GM18867 (cell line): ENCODE results near the gene MACROD1.

Source experiments
- ATAC-seq: cut with Tn5 transposase; IDR thresholded peaks from one replicate; pipeline ENCODE4 v1.9.1; 2021; ENCODE audit warnings: mild to moderate bottlenecking, moderate library complexity; ENCODE audit not compliant: unreplicated experiment

The MACROD1 gene

DNA sequence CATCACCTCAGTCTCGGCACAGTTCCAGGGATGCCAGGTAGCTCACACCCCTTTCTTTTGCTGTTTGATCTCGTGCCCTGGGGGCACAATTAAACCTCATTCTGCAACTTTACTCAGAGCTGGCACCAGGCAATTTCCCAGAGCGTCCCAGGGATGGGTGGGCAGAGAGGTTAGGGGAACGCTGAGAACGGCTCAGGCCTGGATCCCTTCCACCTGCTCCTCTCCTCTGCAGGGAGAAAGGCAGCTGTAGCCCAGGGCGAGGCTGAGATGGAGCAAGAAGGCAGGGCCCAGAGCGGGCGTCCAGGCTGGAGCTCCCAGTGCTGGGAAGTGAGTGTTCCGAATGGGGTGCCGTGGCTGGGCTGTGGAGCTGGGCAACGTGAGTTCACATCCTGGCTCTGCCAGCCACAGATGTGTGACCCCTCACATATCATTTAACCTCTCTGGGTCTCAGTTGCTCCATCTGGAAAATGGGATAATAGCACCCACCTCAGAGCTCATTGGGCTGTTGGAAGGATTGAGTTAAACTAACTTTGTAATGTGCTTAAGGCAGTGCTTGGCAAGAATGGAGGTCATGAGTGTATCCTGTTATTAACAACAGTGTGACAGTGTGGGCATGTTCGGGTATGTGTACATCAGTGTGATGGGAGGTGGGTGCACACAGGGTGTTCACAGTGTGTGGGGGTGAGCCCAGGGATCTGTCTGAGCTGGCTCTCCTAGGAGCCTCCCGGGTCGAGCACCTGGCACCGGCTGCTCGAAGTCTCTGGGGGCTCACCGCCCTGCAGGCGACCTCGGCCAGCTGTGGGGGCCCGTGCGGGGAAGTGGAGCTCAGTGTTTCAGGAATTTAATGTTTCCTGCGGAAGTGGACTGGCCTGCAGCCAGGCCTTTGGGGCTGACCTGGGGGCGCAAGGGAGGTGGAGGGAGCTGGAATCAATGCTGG, 164.2 kb downstream of the MACROD1 start:
- no peak for ATAC-seq

DNA sequence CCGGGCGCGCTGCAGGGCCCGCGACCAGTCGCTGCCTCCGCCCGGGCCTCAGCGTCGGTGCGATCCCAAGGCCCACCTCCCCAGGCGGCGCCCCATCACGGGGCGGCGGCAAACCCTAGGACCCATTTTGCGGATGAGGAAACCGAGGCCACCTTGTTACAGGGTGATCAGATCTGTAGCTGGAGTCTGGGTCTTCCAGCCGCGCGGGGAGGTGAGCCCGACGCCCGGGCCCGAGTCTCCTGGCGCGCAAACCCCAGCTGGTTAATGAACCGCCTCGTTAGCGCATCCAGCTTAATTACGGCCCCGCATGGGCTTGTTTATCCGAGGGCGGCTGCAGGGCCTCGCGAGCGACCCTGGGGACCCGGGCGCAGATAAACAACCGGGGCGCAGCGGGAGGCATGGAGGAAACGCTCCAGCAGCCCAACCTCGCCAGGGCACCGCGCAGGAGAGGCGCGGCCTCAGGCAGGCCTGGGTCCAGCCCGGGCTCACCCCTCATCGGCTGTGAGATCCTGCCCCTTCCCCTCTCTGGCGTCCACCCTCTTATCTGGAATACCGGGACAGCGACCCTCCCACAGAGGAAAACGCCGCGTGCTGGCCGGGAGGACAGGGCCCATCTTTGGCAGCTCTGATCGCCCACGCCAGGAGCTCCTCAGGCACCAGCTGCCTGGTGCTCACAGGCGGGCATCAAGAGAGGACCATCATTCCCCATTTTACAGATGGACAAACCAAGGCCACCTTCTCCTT, 165.0 kb downstream of the MACROD1 start:
- ATAC-seq, result no peak

DNA sequence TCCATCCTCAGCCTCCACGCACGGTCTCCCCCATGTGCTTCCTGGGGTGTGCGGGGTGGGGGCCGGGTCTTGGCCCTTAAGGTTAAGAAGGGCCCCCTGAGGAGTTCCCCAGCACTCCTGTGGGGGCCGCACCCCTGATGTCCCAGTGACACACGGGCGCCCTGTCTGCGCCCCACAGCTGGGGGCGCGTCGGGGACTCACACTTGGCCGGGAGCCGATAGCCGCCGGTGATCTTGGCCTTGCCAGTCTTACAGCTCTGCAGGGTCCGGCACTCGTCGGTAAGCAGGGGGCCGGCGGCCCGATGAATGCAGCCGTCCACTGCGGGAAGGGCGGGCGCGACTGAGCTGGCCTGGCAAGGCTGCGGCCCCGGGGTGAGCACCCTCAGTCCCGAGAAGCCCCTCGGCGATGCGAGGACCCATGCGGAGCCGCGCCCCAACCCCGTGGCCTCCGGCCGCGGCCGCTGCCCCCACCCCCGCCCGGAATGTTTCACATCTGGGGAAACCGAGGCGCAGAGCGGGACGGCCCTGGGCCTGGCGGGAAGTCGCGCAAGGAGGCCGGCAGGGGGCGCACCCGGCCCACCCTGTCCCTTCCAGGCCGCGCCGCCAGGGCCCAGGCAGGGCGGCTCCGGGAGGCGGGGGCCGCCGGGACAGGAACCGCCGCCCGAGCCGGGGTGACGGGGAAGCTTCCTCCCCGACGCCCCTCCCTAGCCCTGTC, 165.7 kb downstream of the MACROD1 start:
- ATAC-seq, result peak; percentile 43

DNA sequence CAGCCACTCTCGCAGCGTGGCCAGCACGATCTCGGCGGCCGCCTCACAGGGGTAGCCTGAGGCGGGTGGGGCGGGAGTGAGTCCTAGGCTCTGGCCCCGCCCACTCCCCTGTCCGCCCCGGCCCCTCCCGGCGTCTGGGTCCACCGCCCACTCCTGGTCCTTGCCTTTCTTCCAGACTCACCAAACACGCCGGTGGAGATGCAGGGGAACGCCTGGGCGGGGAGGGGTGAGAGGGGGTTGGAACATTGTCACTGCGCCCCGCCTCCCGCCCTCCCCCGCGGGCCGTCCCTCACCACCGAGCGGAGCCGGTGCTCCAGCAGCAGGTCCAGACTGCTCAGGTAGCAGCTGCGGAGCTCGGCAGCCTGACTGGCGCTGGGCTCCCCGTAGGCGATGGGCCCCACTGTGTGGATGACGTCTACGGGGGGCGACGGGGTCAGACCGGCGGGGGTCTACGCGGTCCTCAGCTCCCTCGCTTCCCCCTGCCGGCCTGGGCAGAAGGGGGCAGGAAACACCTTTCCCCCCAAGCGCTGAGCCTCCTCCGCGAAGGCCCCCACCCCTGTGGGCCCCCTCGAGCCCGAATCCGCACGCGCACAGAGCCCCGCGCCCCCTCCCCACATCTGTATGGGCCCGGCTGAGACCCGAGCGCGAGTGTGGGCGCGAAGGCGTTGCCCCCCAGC, 166.4 kb downstream of the MACROD1 start:
- ATAC-seq, result no peak

DNA sequence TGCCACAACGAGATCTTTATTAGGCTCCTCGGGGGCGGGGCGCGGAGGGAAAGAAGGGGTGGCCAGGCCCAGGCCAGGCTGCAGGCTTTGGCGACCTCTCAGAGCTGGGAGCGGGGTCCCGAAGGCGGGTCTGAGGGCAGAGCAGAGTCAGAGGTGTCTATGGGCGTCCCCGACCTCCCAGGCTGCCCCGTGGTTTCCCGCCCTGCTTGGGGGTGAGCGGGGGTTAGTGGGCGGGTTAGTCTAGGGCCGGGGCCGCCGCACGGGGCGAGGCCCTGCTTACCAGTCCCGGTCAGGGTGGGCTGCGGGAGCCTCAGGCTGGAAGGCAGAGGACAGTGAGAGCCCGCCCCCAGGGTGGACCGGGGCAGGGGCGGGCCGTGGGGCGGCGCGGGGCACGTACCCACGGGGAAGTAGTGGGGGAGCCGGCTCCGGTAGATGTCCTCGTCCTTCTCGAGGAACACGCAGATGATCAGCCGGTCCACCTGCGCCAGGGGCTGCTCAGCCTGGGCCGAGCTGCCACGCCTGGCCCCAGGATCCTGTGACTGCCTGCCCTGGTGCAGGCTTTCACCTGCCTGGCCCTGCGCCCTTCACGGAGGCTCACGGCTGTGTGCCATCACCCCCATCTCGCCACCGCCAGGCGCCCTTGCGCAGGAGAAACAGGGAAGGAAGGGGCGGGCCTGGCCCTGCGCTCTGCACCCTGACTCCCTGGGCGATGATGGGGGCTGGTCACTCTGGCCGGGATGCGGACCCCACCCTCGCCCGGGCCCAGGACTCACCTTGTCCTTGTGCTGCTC, 167.2 kb downstream of the MACROD1 start:
- no peak for ATAC-seq

DNA sequence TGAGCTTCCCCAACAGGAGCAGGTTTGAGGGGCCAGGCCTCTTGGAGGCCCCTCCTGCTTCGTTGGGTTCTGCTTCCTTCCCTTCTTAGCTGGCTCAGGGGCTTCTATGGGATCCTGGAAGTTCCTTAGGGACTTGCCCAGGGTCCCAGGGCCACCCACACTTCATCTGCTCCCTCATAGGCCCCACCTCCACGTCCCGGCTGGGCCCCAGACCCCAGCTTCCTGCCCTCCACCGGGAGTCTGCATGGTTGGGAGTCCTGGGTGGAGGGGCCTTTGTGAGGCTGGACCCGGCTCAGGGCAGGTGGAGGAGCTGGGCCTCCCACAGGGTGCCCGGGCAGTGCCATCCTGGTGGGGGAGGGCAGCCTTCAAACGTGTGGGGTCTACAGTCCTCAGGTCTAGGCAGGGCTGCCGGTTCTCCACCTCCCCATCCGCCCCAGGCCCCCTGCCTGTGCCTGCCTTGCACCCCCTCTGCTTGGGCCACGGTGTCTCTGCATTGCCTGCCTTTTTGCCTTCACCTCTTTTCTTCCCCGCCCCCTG, 168.0 kb downstream of the MACROD1 start:
- ATAC-seq, result no peak

DNA sequence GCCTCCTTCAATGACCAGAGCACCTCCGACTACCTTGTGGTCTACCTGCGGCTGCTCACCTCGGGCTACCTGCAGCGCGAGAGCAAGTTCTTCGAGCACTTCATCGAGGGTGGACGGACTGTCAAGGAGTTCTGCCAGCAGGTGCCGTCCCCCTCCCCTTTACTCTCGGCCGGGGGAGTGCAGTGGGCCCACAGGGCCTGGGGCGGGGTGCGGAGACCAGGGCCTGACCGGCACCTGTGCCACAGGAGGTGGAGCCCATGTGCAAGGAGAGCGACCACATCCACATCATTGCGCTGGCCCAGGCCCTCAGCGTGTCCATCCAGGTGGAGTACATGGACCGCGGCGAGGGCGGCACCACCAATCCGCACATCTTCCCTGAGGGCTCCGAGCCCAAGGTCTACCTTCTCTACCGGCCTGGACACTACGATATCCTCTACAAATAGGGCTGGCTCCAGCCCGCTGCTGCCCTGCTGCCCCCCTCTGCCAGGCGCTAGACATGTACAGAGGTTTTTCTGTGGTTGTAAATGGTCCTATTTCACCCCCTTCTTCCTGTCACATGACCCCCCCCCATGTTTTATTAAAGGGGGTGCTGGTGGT, 168.7 kb downstream of the MACROD1 start:
- no peak for ATAC-seq

DNA sequence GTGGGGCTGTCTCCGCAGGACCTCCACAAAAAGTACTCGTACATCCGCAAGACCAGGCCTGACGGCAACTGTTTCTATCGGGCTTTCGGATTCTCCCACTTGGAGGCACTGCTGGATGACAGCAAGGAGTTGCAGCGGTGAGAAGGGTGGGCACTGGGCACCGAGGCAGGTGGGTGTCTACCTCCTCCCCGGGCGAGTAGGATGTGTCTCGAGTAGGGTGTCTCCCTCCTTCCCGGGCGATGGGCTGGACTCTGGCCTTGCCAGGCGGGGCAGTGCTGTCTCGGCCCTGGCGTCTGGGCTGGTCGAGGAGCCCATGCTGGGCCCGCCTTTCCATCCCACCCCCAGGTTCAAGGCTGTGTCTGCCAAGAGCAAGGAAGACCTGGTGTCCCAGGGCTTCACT, 169.4 kb downstream of the MACROD1 start:
- no peak for ATAC-seq

DNA sequence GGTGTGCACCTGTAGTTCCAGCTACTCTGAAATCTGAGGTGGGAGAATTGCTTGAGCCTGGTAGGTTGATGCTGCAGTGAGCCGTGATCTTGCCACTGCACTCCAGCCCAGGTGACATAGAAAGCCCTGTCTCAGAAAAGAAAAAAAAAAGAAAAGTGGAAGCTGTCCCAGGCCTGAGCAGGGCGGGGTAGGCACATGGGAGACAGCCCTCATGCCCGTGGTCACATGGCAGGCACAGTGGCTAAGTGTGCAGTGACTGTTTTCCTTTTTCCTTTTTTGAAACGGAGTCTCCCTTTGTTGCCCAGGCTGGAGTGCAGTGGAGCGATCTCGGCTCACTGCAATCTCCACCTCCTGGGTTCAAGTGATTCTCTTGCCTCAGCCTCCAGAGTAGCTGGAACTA, 171.9 kb downstream of the MACROD1 start:
- ATAC-seq, result no peak

DNA sequence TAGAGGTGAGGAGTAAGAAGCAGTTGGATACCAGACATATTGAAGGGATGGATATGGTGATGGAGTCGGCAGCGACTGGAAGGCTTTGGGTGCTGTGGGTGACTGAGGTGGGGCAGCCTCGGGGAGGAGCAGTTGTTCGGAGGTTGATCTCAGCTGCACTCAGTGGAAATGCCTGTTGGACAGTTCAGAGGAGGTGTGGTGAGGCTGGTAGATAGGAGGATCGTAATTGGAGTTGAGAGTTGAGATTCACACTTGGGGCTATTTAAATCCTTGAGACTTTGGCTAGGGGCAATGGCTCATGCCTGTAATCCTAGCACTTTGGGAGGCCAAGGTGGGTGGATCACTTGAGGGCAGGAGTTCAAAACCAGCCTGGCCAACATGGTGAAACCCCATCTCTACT, 172.8 kb downstream of the MACROD1 start:
- no peak for ATAC-seq

DNA sequence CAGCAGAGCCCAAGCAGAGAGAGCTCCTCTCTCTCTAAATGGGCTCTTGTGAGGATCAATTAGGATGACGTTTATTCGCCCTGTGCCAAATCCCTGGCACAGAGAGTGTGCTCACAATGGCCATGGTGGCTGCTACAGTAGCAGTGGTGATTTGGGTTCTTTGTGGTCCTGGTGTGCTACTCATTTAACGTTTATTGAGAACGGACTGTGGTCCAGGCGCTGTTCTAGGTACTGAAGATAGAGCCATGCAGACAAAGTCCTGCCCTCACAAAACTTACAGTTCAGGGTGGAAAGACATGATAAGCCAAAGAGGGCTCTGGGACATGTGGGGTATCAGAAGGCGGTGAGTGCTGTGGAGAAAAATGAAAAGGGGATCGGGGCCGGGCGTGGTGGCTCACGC, 174.4 kb downstream of the MACROD1 start:
- ATAC-seq, result no peak

DNA sequence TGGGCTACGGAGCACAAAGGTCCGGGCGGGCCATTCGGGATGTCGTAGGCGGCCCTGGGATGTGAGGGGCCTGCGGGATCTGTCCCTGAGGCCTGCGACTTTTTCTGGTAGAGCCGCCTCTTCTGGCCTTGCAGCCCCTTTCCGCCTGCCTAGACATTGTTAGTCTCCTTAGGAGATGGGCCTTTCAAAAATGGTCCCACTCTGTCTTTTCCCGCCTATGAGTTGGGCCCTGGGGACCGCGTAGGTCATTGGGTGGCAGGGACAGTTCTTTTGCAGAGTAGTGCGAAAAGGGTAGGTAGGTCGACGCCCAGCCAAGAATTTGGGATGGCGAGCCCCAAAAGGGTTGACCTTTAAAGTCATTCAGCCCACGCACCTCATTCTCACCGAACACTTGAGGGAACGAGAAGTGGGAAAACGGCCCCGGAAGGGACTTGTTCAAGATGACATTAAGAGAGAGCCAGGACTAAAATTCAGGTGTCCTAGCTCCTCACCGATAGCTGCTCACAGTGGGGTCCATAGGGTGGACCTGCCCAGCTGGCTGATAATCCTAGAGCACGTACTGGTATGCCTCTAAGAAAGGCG, 178.9 kb downstream of the MACROD1 start:
- ATAC-seq, result no peak

DNA sequence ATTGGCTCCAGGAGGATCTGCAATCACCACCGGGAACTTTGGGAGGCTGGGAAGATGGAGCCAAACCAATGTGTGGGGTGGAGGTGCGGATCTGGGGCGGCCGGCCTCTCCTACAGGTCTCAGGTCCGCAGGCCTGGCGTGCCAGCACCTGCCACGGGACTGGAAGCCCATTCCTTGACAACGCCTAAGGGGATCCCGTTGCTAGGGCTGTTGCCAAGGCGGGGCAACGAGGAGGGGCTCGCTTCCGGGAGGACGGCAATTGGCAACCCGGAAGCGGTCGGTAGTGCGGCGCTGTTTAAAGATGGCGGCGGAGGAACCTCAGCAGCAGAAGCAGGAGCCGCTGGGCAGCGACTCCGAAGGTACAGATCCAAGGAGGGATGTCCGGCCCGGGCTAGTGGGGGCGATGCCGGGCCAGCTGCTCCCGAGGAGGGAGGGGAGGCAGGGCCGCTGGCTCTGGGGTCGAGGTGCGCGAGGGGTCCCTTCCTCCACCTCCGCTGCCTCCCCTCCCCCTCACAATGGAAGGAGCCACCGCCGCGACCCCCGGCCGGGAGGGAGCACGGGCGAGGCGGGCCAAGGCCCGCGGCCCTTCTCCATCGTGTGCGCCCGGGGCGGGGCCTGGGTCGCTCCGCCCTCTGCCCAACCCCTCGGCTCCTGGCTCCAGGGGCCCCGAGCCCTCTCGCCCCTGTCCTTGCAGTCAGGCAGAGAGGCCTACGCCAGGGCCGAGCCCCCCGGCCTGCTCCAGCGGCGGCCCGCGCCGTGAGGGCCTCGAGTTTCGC, 179.6 kb downstream of the MACROD1 start, which contains the start of gene OTUB1:
TSS of gene OTUB1 (plus strand) at position 283 of the 776 bp plus-strand sequence. CDS start at position 302, 19 bp downstream.
- ATAC-seq, result peak; percentile 91

DNA sequence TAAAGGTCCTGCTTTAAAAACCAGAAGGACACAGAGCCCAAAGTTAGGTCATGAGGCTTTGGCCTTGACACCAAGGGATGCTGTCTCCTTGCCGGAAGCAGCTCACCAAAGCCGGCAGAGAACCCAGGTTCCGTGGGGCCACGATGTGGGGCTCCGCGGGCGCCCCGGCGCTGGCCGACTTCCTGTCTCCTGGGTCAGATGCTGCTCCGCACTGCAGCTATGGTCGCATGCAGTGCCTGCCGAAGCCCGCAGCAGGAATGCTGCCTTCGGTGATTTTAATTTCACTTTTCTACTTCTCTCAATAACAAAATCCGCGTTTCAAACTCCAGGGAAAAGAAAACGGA, 180.1 kb downstream of the MACROD1 start:
- ATAC-seq, result peak; percentile 58

DNA sequence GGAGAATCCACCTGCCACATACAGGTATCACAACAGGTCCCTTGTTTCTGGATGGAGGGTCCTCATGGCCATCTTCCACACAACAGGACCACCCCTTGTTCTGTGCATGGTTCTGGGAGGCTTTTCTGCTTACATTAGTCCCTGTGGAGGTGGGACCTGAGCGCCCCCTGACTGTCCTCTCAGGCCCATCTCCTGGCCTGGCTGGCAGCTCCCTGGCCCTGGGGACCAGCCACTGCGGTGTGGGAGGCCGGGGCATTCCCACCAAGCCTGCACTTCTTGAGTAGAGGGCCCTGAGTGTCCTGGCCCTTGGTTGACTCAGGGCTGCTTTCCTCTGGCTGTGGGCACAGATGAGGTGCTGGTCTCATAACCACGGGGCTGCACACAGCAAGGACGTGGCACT, 186.5 kb downstream of the MACROD1 start:
- no peak for ATAC-seq

DNA sequence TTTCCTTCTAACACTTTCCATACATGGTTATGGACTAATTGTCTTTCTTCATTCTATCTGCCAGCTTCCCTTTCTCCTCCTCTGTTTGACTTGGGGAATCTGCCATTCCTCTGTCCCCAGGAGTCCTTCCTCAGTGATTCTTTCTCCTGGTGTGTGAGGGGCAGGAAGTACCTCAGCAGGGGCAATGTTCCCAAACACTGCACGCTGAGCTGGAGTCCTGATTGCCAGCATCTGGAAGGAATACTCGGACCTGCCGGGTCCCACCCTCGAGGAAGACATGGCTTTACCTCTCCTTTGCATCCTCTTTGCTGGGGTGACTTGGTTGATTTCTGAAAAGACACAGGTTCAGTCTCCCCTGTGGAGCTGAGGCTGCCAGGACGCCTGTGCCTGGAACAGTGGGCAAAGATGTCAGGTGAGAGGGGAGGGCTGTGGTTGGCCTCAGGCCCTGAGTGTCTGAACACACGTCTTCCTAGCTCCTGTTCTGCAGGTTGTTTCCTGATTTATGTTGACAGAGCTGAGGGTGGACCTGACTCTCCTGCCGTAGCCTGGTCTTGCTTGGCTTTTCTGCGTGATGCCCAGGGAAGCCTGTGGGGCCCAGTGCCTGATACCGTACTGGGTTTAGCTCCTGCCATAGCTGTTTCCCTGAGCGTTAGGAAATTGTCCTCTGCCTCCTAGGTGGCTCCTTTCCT, 187.2 kb downstream of the MACROD1 start:
- no peak for ATAC-seq

DNA sequence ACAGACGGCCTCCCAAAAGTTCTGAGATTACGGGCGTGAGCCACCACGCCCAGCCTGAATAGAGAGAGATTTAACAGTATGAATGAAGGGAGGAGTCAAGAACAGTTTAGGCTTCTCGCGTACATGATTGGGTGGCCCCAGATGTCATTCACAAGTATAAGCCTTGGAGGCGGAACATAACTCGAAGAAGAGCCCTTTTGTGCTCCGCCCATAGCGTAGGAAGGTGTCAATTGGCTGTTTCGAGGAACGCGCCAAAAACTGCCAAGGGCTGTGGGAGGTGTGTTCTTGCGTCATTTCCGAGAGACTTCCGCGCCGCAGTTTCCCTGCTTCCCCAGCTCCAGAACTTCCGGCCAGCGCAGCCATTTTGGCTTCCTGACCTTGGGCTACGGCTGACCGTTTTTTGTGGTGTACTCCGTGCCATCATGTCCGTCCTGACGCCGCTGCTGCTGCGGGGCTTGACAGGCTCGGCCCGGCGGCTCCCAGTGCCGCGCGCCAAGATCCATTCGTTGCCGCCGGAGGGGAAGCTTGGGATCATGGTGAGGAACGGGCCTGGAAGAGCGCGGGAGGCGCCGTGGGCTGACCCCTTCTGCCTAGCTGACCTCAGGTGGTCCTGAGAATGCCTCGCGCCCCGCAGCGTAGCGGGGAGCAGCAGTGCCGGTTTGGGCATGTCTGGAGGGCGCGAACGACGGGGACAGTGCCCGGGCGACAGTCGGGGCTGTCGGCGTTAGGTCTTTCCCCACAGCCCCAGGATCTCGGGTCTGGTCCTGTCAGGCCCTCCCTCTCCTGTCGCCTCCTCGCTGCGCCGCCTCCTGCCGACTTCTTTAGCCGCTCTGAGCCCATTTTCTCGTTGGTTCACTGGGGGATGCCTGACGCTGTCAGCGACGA, 191.4 kb downstream of the MACROD1 start, which contains the start of gene COX8A:
TSS of gene COX8A (plus strand) at position 362 of the 885 bp plus-strand sequence. CDS start at position 423, 61 bp downstream.
- ATAC-seq, result peak; percentile 96
